Upper lobe of left lung (tissue), 6 donors: ENCODE results near the gene CHP2. TPM values are rescaled to one million over a fixed set of nuclear protein-coding genes. Genes with fewer than 3 reads are reported as not detected.

ENCODE experiments used
- ATAC-seq, 2 donors: fragments of 200-7000 bp; cut with Tn5 transposase; one replicate each; pipeline ENCODE4 v1.9.1; 2022; ENCODE audit warnings: mild to moderate bottlenecking in 2 of 2, moderate library complexity in 2 of 2; ENCODE audit not compliant: low FRiP score in 2 of 2
- DNase-seq, 2 donors: peaks; one replicate each; pipeline ENCODE4 v3.0.0-alpha.2; 2019 to 2020
- H3K27ac ChIP-seq, 4 donors: fragments of 200-600 bp; sonication (generic); one replicate each; pipeline ENCODE4 v1.5.1; 2016 to 2019
- H3K27me3 ChIP-seq, 4 donors: fragments of 200-600 bp; sonication (generic); one replicate each; pipeline ENCODE4 v1.5.1; 2017 to 2019
- H3K36me3 ChIP-seq, 4 donors: fragments of 200-600 bp; sonication (generic); one replicate each; pipeline ENCODE4 v1.5.1; 2016 to 2019
- H3K4me1 ChIP-seq, 4 donors: fragments of 200-600 bp; sonication (generic); one replicate each; pipeline ENCODE4 v1.5.1; 2018 to 2019
- H3K4me3 ChIP-seq, 4 donors: fragments of 200-600 bp; sonication (generic); one replicate each; pipeline ENCODE4 v1.5.1; 2017 to 2019; ENCODE audit warnings: mild to moderate bottlenecking in 2 of 4, moderate library complexity in 1 of 4
- H3K9me3 ChIP-seq, 4 donors: fragments of 200-600 bp; sonication (generic); one replicate each; pipeline ENCODE4 v1.5.1; 2018 to 2019
- CTCF ChIP-seq, 6 experiments: fragments of 450-650 bp in 4 of 6; fragments of 200-600 bp in 2 of 6; sonication (generic) in 2 of 6; IDR thresholded peaks; one replicate each; pipeline ENCODE4 v1.5.1; 2016 to 2019; ENCODE audit warnings: antibody characterized with exemption in 6 of 6
- EP300 ChIP-seq, 4 donors: sonication (generic); formaldehyde crosslinking; IDR thresholded peaks; one replicate each; pipeline ENCODE4 v1.5.1; 2017; ENCODE audit warnings: antibody characterized with exemption in 4 of 4, control low read depth in 2 of 4
- POLR2A ChIP-seq, 4 donors: fragments of 450-650 bp; IDR thresholded peaks; one replicate each; pipeline ENCODE4 v1.5.1; 2016 to 2017; ENCODE audit warnings: antibody characterized with exemption in 4 of 4, mild to moderate bottlenecking in 2 of 4
- POLR2AphosphoS5 ChIP-seq, 2 donors: sonication (generic); formaldehyde crosslinking; IDR thresholded peaks; one replicate each; pipeline ENCODE4 v1.5.1; 2017; ENCODE audit warnings: antibody characterized with exemption in 2 of 2
- WGBS, 2 donors: methylation state at CpG; one replicate each; pipeline ENCODE4 v1.1.5; 2017 to 2018; 5-methylcytosine and 5-hydroxymethylcytosine counted together
- total RNA-seq, 6 donors: library from RNA; depleted of rRNA in 4 of 6; stranded (reverse); fragments of >200 nt in 4 of 6; gene quantifications; one replicate each; pipeline versions ENCODE4 v1.1.0 to v1.2.1, GENCODE V29; 2016 to 2021
- donor health status: DM: no; HTN: no; CAD: no; lungs with moderate emphysema.
- donor health status: DM: no; HTN: yes; CAD: no; lungs with severe emphysema.

The CHP2 gene
- total RNA-seq, 6 donors from 2014 or later, result 0.20 to 5.2 TPM; not detected in 4

GRCh38 chr16:23724096-23724784 lies 30.6 kb upstream of the CHP2 start:
- no peak overlapping the region for H3K4me3 ChIP-seq
- peaks cover 0 to 17% (median 7%) of the 10 kb centered on the region in 4 donors for H3K9me3 ChIP-seq
- H3K36me3 ChIP-seq, result no peaks in the 10 kb centered on the region
- H3K4me1 ChIP-seq, result peaks cover 0 to 4% (median 0%) of the 10 kb centered on the region in 4 donors
- H3K27ac ChIP-seq, result no peak overlapping the region
- WGBS, 2 donors, result 69 to 73% methylated on average over 8 of the region's 8 CpGs
- DNase-seq (no peak), ATAC-seq (no peak)
- TF ChIP-seq CTCF (IDR thresholded peaks at IDR 0.05) (no peak), EP300 (IDR thresholded peaks at IDR 0.05) (no peak), POLR2AphosphoS5 (IDR thresholded peaks at IDR 0.05) (no peak), POLR2A (IDR thresholded peaks at IDR 0.05) (no peak)
- no peaks in the 10 kb centered on the region for H3K27me3 ChIP-seq

GRCh38 chr16:23724785-23725131 lies 30.1 kb upstream of the CHP2 start:
- Histone ChIP-seq H3K4me3 (no peak overlapping the region), H3K27ac (no peak overlapping the region), H3K27me3 (no peaks in the 10 kb centered on the region), H3K4me1 (peaks cover 0 to 4% (median 0%) of the 10 kb centered on the region in 4 donors), H3K9me3 (peaks cover 0 to 17% (median 7%) of the 10 kb centered on the region in 4 donors), H3K36me3 (no peaks in the 10 kb centered on the region)
- no peak for DNase-seq
- ATAC-seq, result no peak
- WGBS, 2 donors, result 55 to 61% methylated on average over 3 of the region's 3 CpGs
- TF ChIP-seq CTCF (IDR thresholded peaks at IDR 0.05) (no peak), EP300 (IDR thresholded peaks at IDR 0.05) (no peak), POLR2AphosphoS5 (IDR thresholded peaks at IDR 0.05) (no peak), POLR2A (IDR thresholded peaks at IDR 0.05) (no peak)

- Histone ChIP-seq H3K4me1 (peaks cover 0 to 4% (median 0%) of the 10 kb centered on the region in 4 donors), H3K27me3 (no peaks in the 10 kb centered on the region), H3K9me3 (peaks cover 0 to 17% (median 7%) of the 10 kb centered on the region in 4 donors), H3K27ac (no peak overlapping the region), H3K36me3 (no peaks in the 10 kb centered on the region), H3K4me3 (no peak overlapping the region)
- TF ChIP-seq POLR2AphosphoS5 (IDR thresholded peaks at IDR 0.05) (no peak), CTCF (IDR thresholded peaks at IDR 0.05) (no peak), EP300 (IDR thresholded peaks at IDR 0.05) (no peak), POLR2A (IDR thresholded peaks at IDR 0.05) (no peak)
- DNase-seq, result no peak
- no peak for ATAC-seq
- 80 to 81% methylated on average over 3 of the region's 3 CpGs for WGBS, 2 donors
Observed at GRCh38 chr16:23726710-23727109, 28.1 kb upstream of the CHP2 start.

GRCh38 chr16:23728112-23728477 lies 26.7 kb upstream of the CHP2 start:
- H3K4me3 ChIP-seq, result no peak overlapping the region
- DNase-seq (no peak), ATAC-seq (no peak)
- H3K27ac ChIP-seq, result no peak overlapping the region
- TF ChIP-seq POLR2A (IDR thresholded peaks at IDR 0.05) (no peak), POLR2AphosphoS5 (IDR thresholded peaks at IDR 0.05) (no peak), EP300 (IDR thresholded peaks at IDR 0.05) (no peak), CTCF (IDR thresholded peaks at IDR 0.05) (no peak)
- H3K4me1 ChIP-seq, result peaks cover 0 to 4% (median 0%) of the 10 kb centered on the region in 4 donors
- H3K9me3 ChIP-seq, result peaks cover 0 to 7% (median 3%) of the 10 kb centered on the region in 4 donors
- 61 to 62% methylated on average over 10 of the region's 10 CpGs for WGBS, 2 donors
- H3K27me3 ChIP-seq, result no peaks in the 10 kb centered on the region
- H3K36me3 ChIP-seq, result no peaks in the 10 kb centered on the region
